ENCODE measurements around the gene DCANP1. TPM values are rescaled to one million over a fixed set of nuclear protein-coding genes. Genes with fewer than 3 reads are reported as not detected.

Gene DCANP1
- total and polyA plus RNA-seq, 2 donors (not counting 1 experiment from before 2014, with no cell fraction given): not detected

DNA sequence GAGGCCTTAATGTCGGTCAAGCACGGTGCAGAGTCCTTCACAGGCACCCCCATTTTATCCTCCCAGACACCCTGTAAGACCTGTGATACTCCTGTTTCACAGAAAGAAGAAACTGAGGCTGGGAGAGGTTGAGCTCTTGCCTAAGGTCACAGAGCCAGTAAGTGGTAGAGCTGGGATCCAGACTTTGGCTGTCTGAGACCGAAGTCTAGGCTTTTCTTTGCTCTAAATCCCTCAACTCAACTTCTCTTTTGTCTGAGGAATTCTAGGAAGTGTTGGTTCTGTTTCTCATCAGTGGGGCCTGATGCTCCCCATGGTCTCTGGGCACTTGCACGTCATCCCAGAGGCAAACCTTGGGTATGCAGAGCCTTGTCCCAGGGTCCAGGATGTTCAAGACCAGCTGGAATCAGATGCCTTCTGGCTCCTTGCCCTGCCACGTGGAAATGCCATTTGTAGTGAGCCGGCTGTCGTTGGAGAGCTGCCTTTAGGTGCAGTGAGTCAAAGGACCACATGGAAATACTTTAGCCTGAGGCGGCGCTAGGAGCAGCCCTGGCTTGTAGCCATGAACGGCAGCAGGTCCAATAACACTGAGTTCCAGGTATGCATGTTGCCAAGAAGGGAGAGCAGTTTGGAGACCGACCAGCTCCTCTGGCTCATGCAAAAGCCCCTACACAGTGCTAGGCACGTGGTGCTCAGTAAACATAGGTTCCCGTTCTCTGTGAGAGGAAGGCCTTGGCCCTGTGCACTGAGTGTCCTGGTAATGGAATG lies 9.2 kb downstream of the DCANP1 start:
- no peaks in the 10 kb centered on the region for H3K27me3 ChIP-seq (ENCODE audit: control insufficient read depth, insufficient read depth, low read length)
- H3K4me3 ChIP-seq (replicated peaks in 1 of 4; ENCODE audit: control extremely low read depth in 1 of 4, insufficient read depth in 1 of 4, low read depth in 3 of 4, low read length in 4 of 4): no peak overlapping the region
- peaks cover 22% of the 10 kb centered on the region for H3K4me1 ChIP-seq (ENCODE audit: control insufficient read depth, extremely low read depth, insufficient read depth, low read length)
- no peak overlapping the region for H2AFZ ChIP-seq (ENCODE audit: low read length)
- no peaks in the 10 kb centered on the region for H3K79me2 ChIP-seq (ENCODE audit: control insufficient read depth, insufficient read depth, low read length)
- peak overlapping the region; percentile 19 for H3K4me2 ChIP-seq (ENCODE audit: extremely low read depth, insufficient read depth, low read length)
- no peaks in the 10 kb centered on the region for H4K20me1 ChIP-seq (ENCODE audit: control insufficient read depth, extremely low read depth, insufficient read depth, low read length)
- DNase-seq (ENCODE audit: low read depth in 2 of 2): peak; percentile 76 to 94
- TF ChIP-seq EZH2 (IDR thresholded peaks at IDR 0.05; ENCODE audit: low read length, missing control alignments): no peak
- TF ChIP-seq, protein P1, sequence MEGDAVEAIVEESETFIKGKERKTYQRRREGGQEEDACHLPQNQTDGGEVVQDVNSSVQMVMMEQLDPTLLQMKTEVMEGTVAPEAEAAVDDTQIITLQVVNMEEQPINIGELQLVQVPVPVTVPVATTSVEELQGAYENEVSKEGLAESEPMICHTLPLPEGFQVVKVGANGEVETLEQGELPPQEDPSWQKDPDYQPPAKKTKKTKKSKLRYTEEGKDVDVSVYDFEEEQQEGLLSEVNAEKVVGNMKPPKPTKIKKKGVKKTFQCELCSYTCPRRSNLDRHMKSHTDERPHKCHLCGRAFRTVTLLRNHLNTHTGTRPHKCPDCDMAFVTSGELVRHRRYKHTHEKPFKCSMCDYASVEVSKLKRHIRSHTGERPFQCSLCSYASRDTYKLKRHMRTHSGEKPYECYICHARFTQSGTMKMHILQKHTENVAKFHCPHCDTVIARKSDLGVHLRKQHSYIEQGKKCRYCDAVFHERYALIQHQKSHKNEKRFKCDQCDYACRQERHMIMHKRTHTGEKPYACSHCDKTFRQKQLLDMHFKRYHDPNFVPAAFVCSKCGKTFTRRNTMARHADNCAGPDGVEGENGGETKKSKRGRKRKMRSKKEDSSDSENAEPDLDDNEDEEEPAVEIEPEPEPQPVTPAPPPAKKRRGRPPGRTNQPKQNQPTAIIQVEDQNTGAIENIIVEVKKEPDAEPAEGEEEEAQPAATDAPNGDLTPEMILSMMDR (conservative IDR thresholded peaks at IDR 0.05 in 1 of 2, IDR thresholded peaks at IDR 0.05 in 1 of 2; ENCODE audit: low read depth in 1 of 2, low read length in 2 of 2): no peak
- H3K27ac ChIP-seq (ENCODE audit: insufficient read depth, low read length): peak overlapping the region; percentile 34
- H3K36me3 ChIP-seq (ENCODE audit: control insufficient read depth, insufficient read depth, low read length): no peaks in the 10 kb centered on the region
- H3K9ac ChIP-seq (ENCODE audit: insufficient read depth, low read length): no peak overlapping the region
- H3K9me3 ChIP-seq (ENCODE audit: control insufficient read depth, insufficient read depth, low read depth, low read length): no peaks in the 10 kb centered on the region

DNA sequence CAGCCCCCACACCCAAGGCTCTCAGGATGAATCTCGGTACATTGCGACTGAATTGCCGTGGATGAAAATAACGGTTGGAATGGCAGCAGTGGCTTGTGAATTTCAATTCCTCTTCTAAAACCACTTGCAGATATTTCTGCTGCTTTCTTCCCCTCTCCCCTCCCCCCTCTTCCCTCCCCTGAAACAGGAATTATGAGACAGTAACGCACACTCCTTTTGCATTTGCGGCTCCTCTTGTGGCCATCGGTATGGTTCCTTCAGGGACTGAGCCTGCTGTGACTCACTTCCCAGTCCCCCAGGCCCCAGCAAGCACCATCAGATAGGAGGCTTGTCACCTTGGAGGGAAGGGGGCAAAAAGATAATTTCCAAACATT lies 9.7 kb downstream of the DCANP1 start:
- Histone ChIP-seq H3K9ac (ENCODE audit: insufficient read depth, low read length) (no peak overlapping the region), H3K4me2 (ENCODE audit: extremely low read depth, insufficient read depth, low read length) (no peak overlapping the region), H3K9me3 (ENCODE audit: control insufficient read depth, insufficient read depth, low read depth, low read length) (no peaks in the 10 kb centered on the region), H3K79me2 (ENCODE audit: control insufficient read depth, insufficient read depth, low read length) (no peaks in the 10 kb centered on the region), H4K20me1 (ENCODE audit: control insufficient read depth, extremely low read depth, insufficient read depth, low read length) (no peaks in the 10 kb centered on the region), H3K27me3 (ENCODE audit: control insufficient read depth, insufficient read depth, low read length) (no peaks in the 10 kb centered on the region), H3K27ac (ENCODE audit: insufficient read depth, low read length) (peak overlapping the region; percentile 34), H3K4me3 (replicated peaks in 1 of 4; ENCODE audit: control extremely low read depth in 1 of 4, insufficient read depth in 1 of 4, low read depth in 3 of 4, low read length in 4 of 4) (no peak overlapping the region), H3K4me1 (ENCODE audit: control insufficient read depth, extremely low read depth, insufficient read depth, low read length) (peaks cover 22% of the 10 kb centered on the region), H2AFZ (ENCODE audit: low read length) (no peak overlapping the region), H3K36me3 (ENCODE audit: control insufficient read depth, insufficient read depth, low read length) (no peaks in the 10 kb centered on the region)
- no peak for TF ChIP-seq EZH2 (IDR thresholded peaks at IDR 0.05; ENCODE audit: low read length, missing control alignments)
- DNase-seq (ENCODE audit: low read depth in 2 of 2): peak in 1 of 2 donors; percentile 48

DNA sequence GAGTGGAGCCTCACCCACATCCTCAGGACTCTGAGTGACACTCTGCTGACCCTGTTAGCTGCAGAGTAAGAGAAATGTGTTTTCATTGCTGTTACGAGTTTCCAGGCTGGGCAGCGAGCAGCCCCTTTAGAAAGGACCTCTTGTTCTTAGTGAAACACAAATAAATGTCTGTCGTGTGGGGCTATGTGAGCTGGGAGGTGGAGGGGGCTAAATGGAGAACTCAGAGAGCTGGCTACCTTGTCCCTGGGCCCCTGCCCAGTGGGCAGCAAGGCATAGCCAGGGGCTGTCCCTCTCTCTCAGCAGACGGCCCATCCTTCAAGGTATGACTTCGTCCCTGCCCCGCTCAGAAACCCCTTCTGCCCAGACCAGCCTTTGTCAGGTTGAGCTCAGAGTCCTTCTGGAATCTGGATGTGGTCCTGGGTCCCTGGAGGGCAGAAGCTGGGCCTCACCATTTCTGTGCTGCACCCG lies 10.2 kb downstream of the DCANP1 start:
- Histone ChIP-seq H4K20me1 (ENCODE audit: control insufficient read depth, extremely low read depth, insufficient read depth, low read length) (no peaks in the 10 kb centered on the region), H3K9me3 (ENCODE audit: control insufficient read depth, insufficient read depth, low read depth, low read length) (no peaks in the 10 kb centered on the region), H3K4me1 (ENCODE audit: control insufficient read depth, extremely low read depth, insufficient read depth, low read length) (peaks cover 22% of the 10 kb centered on the region), H3K27me3 (ENCODE audit: control insufficient read depth, insufficient read depth, low read length) (no peaks in the 10 kb centered on the region), H3K4me3 (replicated peaks in 1 of 4; ENCODE audit: control extremely low read depth in 1 of 4, insufficient read depth in 1 of 4, low read depth in 3 of 4, low read length in 4 of 4) (no peak overlapping the region), H3K9ac (ENCODE audit: insufficient read depth, low read length) (no peak overlapping the region), H3K4me2 (ENCODE audit: extremely low read depth, insufficient read depth, low read length) (no peak overlapping the region), H3K27ac (ENCODE audit: insufficient read depth, low read length) (no peak overlapping the region), H2AFZ (ENCODE audit: low read length) (no peak overlapping the region), H3K79me2 (ENCODE audit: control insufficient read depth, insufficient read depth, low read length) (no peaks in the 10 kb centered on the region), H3K36me3 (ENCODE audit: control insufficient read depth, insufficient read depth, low read length) (no peaks in the 10 kb centered on the region)
- no peak for DNase-seq (ENCODE audit: low read depth in 2 of 2)
- TF ChIP-seq EZH2 (IDR thresholded peaks at IDR 0.05; ENCODE audit: low read length, missing control alignments): no peak
- TF ChIP-seq, protein P1 (conservative IDR thresholded peaks at IDR 0.05 in 1 of 2, IDR thresholded peaks at IDR 0.05 in 1 of 2; ENCODE audit: low read depth in 1 of 2, low read length in 2 of 2): no peak

All from fibroblast of lung (primary cell).